ENCODE results near the gene RPLP2. TPM values are rescaled to one million over a fixed set of nuclear protein-coding genes. Genes with fewer than 3 reads are reported as not detected.

The RPLP2 gene
- total and polyA plus RNA-seq, 4 donors = 441 to 2,648 (median 1,513) TPM

- no peak overlapping the region for H3K9ac ChIP-seq (ENCODE audit: insufficient read depth in 1 of 2, low read length in 2 of 2)
- H3K27ac ChIP-seq (ENCODE audit: low read depth in 1 of 2, low read length in 1 of 2) = no peak overlapping the region
- H3K4me1 ChIP-seq (ENCODE audit: control insufficient read depth in 5 of 5, insufficient read depth in 5 of 5, low read length in 5 of 5) = peaks cover 0 to 2% (median 0%) of the 10 kb centered on the region in 5 donors
- H3K36me3 ChIP-seq (ENCODE audit: control insufficient read depth in 4 of 4, insufficient read depth in 4 of 4, low read length in 4 of 4) = peaks cover 0 to 56% (median 17%) of the 10 kb centered on the region in 4 donors
- H3K9me3 ChIP-seq (ENCODE audit: control insufficient read depth in 4 of 4, insufficient read depth in 3 of 4, low read length in 3 of 4) = no peaks in the 10 kb centered on the region
- TF ChIP-seq CTCF (IDR thresholded peaks at IDR 0.05; ENCODE audit: control extremely low read depth, extremely low read depth) = no peak
- H3K4me3 ChIP-seq = no peak overlapping the region
- ATAC-seq (ENCODE audit: insufficient read depth, low FRiP score) (no peak), DNase-seq (no peak)
- WGBS, 2 donors = 91% methylated on average over 23 of the region's 23 CpGs
- H3K27me3 ChIP-seq (ENCODE audit: control insufficient read depth in 3 of 3, insufficient read depth in 3 of 3, low read length in 2 of 3) = no peaks in the 10 kb centered on the region
Measured at GRCh38 chr11:769887-770641, 39.7 kb upstream of the RPLP2 start.

- H3K4me3 ChIP-seq = no peak overlapping the region
- no peaks in the 10 kb centered on the region for H3K27me3 ChIP-seq (ENCODE audit: control insufficient read depth in 3 of 3, insufficient read depth in 3 of 3, low read length in 2 of 3)
- 91 to 95% methylated on average over 32 of the region's 32 CpGs for WGBS, 2 donors
- no peaks in the 10 kb centered on the region for H3K9me3 ChIP-seq (ENCODE audit: control insufficient read depth in 4 of 4, insufficient read depth in 3 of 4, low read length in 3 of 4)
- DNase-seq (no peak), ATAC-seq (ENCODE audit: insufficient read depth, low FRiP score) (no peak)
- no peak overlapping the region for H3K9ac ChIP-seq (ENCODE audit: insufficient read depth in 1 of 2, low read length in 2 of 2)
- no peak overlapping the region for H3K27ac ChIP-seq (ENCODE audit: low read depth in 1 of 2, low read length in 1 of 2)
- peaks cover 0 to 50% (median 15%) of the 10 kb centered on the region in 4 donors for H3K36me3 ChIP-seq (ENCODE audit: control insufficient read depth in 4 of 4, insufficient read depth in 4 of 4, low read length in 4 of 4)
- no peak for TF ChIP-seq CTCF (IDR thresholded peaks at IDR 0.05; ENCODE audit: control extremely low read depth, extremely low read depth)
- peaks cover 0 to 8% (median 0%) of the 10 kb centered on the region in 5 donors for H3K4me1 ChIP-seq (ENCODE audit: control insufficient read depth in 5 of 5, insufficient read depth in 5 of 5, low read length in 5 of 5)
Measured at GRCh38 chr11:770642-771616, 38.8 kb upstream of the RPLP2 start.

GRCh38 chr11:771617-772204 is 38.1 kb upstream of the RPLP2 start:
- no peak for TF ChIP-seq CTCF (IDR thresholded peaks at IDR 0.05; ENCODE audit: control extremely low read depth, extremely low read depth)

More at GRCh38 chr11:771617-772204, 38.1 kb upstream of the RPLP2 start:
- Histone ChIP-seq H3K27me3 (ENCODE audit: control insufficient read depth in 3 of 3, insufficient read depth in 3 of 3, low read length in 2 of 3) (no peaks in the 10 kb centered on the region), H3K9me3 (ENCODE audit: control insufficient read depth in 4 of 4, insufficient read depth in 3 of 4, low read length in 3 of 4) (no peaks in the 10 kb centered on the region), H3K4me1 (ENCODE audit: control insufficient read depth in 5 of 5, insufficient read depth in 5 of 5, low read length in 5 of 5) (peaks cover 0 to 12% (median 3%) of the 10 kb centered on the region in 5 donors), H3K27ac (ENCODE audit: low read depth in 1 of 2, low read length in 1 of 2) (no peak overlapping the region), H3K36me3 (ENCODE audit: control insufficient read depth in 4 of 4, insufficient read depth in 4 of 4, low read length in 4 of 4) (peaks cover 0 to 45% (median 12%) of the 10 kb centered on the region in 4 donors), H3K9ac (ENCODE audit: insufficient read depth in 1 of 2, low read length in 2 of 2) (no peak overlapping the region), H3K4me3 (no peak overlapping the region)
- WGBS, 2 donors = 86 to 90% methylated on average over 15 of the region's 15 CpGs
- no peak for ATAC-seq (ENCODE audit: insufficient read depth, low FRiP score)
- DNase-seq = no peak

All from lung (tissue), 12 donors.